HepG2 (cell line): ENCODE measurements around the gene CFAP92. TPM values are rescaled to one million over a fixed set of nuclear protein-coding genes. Genes with fewer than 3 reads are reported as not detected.
A peak's percentile ranks its signal among the peaks of the same experiment; 100 is the strongest.

Source experiments
- HMG20A ChIP-seq: IDR thresholded peaks from 2 replicates; pipeline ENCODE4 v1.6.1; 2016; ENCODE audit warnings: borderline replicate concordance
- KMT2B ChIP-seq: IDR thresholded peaks from 2 replicates; pipeline ENCODE4 v1.6.1; 2016; ENCODE audit warnings: missing genetic modification reagents, missing compliant biosample characterization
- LCORL ChIP-seq, 2 experiments: fragments of 450-650 bp in 1 of 2; sonication (generic) in 1 of 2; formaldehyde crosslinking in 1 of 2; IDR thresholded peaks; 2 replicates each; pipeline versions ENCODE4 v1.5.0 to v1.6.1; 2017 to 2020; ENCODE audit warnings: antibody characterized with exemption in 1 of 2, missing genetic modification reagents in 1 of 2
- MEF2D ChIP-seq: sonication (generic); formaldehyde crosslinking; IDR thresholded peaks from 2 replicates; pipeline ENCODE4 v1.5.1; 2020; ENCODE audit warnings: mild to moderate bottlenecking, missing genetic modification reagents
- NONO ChIP-seq, 2 experiments: fragments of 450-650 bp in 1 of 2; sonication (generic) in 1 of 2; formaldehyde crosslinking in 1 of 2; IDR thresholded peaks in 1 of 2; conservative IDR thresholded peaks in 1 of 2; 2 replicates each; pipeline versions ENCODE4 v1.6.1 to v1.8.0; 2017 to 2022; ENCODE audit warnings: mild to moderate bottlenecking in 1 of 2, missing genetic modification reagents in 1 of 2, moderate library complexity in 1 of 2
- PATZ1 ChIP-seq: sonication (generic); formaldehyde crosslinking; IDR thresholded peaks from 2 replicates; pipeline ENCODE4 v1.4.0; 2020; ENCODE audit warnings: missing genetic modification reagents
- POGZ ChIP-seq: sonication (generic); formaldehyde crosslinking; IDR thresholded peaks from 2 replicates; pipeline ENCODE4 v1.4.0; 2020; ENCODE audit warnings: mild to moderate bottlenecking, missing genetic modification reagents
- UBTF ChIP-seq: sonication (generic); formaldehyde crosslinking; IDR thresholded peaks from 2 replicates; pipeline ENCODE4 v1.4.0; 2020; ENCODE audit warnings: mild to moderate bottlenecking, missing genetic modification reagents
- ZFP91 ChIP-seq: sonication (generic); formaldehyde crosslinking; IDR thresholded peaks from 2 replicates; pipeline ENCODE4 v1.9.0; 2022; ENCODE audit warnings: missing genetic modification reagents, mild to moderate bottlenecking, borderline replicate concordance
- ZNF333 ChIP-seq: sonication (generic); formaldehyde crosslinking; IDR thresholded peaks from 2 replicates; pipeline ENCODE4 v1.4.0; 2020; ENCODE audit warnings: mild to moderate bottlenecking, missing genetic modification reagents, borderline replicate concordance
- ZNF501 ChIP-seq: sonication (generic); formaldehyde crosslinking; IDR thresholded peaks from 2 replicates; pipeline ENCODE4 v1.5.1; 2020; ENCODE audit warnings: mild to moderate bottlenecking, moderate library complexity, missing genetic modification reagents
- ZNF503 ChIP-seq: sonication (generic); formaldehyde crosslinking; IDR thresholded peaks from 2 replicates; pipeline ENCODE4 v1.4.0; 2020; ENCODE audit warnings: missing genetic modification reagents
- ZNF619 ChIP-seq: sonication (generic); formaldehyde crosslinking; IDR thresholded peaks from 2 replicates; pipeline ENCODE4 v1.4.0; 2020; ENCODE audit warnings: mild to moderate bottlenecking, missing genetic modification reagents
- ZNF687 ChIP-seq: sonication (generic); formaldehyde crosslinking; IDR thresholded peaks from 2 replicates; pipeline ENCODE4 v1.5.1; 2020; ENCODE audit warnings: mild to moderate bottlenecking, missing genetic modification reagents, moderate library complexity
- polyA plus RNA-seq, 8 experiments: library from polyadenylated mRNA; depleted of rRNA in 3 of 8; stranded (reverse) in 7 of 8; unstranded in 1 of 8; fragments of >200 nt; fragmentation: Illumina TruSeq in 4 of 8; extraction: Trizol in 4 of 8; gene quantifications; 2 replicates each; pipeline versions ENCODE4 v1.2.1 to v1.2.3, GENCODE V29; 2011 to 2016; ENCODE audit warnings: low read depth in 4 of 8, missing spikeins in 1 of 8, mixed read lengths in 1 of 8; ENCODE audit not compliant: insufficient read depth in 1 of 8
- total RNA-seq, 5 experiments: library from RNA; depleted of rRNA; stranded (reverse); fragments of >200 nt; fragmentation: Illumina TruSeq; extraction: Trizol; gene quantifications; 2 replicates each; pipeline ENCODE4 v1.2.3, GENCODE V29; 2016; ENCODE audit warnings: low read depth in 1 of 5

The CFAP92 gene
- total and polyA plus RNA-seq, 2 of the 13 experiments (the other 11 are each of a cell fraction or from before 2014, with no cell fraction given) = 0.18 to 0.46 TPM

GRCh38 chr3:128942161-128942952 lies 51.5 kb downstream of the CFAP92 start (continued):
- TF ChIP-seq ZNF503 (no peak), ZNF619 (0 out of 2 replicates have a peak, but pooled peaks have one; percentile 43), ZFP91 (peak; percentile 37; the same call in 1 of the 2 replicates), ZNF687 (CRISPR knock-in tag) (peak; percentile 79), NONO (IDR thresholded peaks at IDR 0.05) (no peak), NONO (CRISPR knock-in tag; conservative IDR thresholded peaks at IDR 0.05) (0 out of 2 replicates have a peak, but pooled peaks have one; percentile 31), KMT2B (CRISPR knock-in tag) (peak; percentile 24; the same call in 1 of the 2 replicates), ZNF501 (CRISPR knock-in tag) (peak; percentile 54; the same call in 1 of the 2 replicates), MEF2D (CRISPR knock-in tag) (no peak), LCORL (IDR thresholded peaks at IDR 0.05) (no peak), LCORL (CRISPR knock-in tag; IDR thresholded peaks at IDR 0.05) (peak; percentile 38; the same call in 1 of the 2 replicates), HMG20A (CRISPR knock-in tag) (peak; percentile 50; the same call in 1 of the 2 replicates), UBTF (CRISPR knock-in tag) (peak; percentile 71), PATZ1 (CRISPR knock-in tag) (0 out of 2 replicates have a peak, but pooled peaks have one; percentile 9), ZNF333 (CRISPR knock-in tag) (0 out of 2 replicates have a peak, but pooled peaks have one; percentile 55), POGZ (CRISPR knock-in tag) (peak; percentile 48; the same call in 1 of the 2 replicates)
